Measurements from ENCODE around the gene TYMS.

DNA sequence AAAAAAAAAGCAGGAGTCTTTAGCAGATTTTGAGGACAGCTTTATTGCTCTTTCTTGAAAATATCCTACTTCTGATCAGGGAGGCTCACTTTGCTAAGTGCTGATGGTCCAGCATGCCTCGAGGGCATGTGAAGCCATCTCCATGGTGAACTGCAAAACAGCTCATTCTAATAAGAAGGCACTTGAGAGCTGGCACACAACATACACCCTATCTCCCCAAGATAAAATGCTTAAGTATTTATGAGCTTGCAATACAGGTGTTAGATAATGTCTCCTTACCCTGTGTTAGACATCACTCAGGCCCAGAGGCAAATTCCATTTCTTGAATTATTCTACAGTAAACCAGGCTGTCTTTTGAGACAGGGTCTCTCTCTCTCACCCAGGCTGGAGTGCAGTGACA is 52.3 kb downstream of the TYMS start:
- TF ChIP-seq, protein P1, sequence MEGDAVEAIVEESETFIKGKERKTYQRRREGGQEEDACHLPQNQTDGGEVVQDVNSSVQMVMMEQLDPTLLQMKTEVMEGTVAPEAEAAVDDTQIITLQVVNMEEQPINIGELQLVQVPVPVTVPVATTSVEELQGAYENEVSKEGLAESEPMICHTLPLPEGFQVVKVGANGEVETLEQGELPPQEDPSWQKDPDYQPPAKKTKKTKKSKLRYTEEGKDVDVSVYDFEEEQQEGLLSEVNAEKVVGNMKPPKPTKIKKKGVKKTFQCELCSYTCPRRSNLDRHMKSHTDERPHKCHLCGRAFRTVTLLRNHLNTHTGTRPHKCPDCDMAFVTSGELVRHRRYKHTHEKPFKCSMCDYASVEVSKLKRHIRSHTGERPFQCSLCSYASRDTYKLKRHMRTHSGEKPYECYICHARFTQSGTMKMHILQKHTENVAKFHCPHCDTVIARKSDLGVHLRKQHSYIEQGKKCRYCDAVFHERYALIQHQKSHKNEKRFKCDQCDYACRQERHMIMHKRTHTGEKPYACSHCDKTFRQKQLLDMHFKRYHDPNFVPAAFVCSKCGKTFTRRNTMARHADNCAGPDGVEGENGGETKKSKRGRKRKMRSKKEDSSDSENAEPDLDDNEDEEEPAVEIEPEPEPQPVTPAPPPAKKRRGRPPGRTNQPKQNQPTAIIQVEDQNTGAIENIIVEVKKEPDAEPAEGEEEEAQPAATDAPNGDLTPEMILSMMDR (conservative IDR thresholded peaks at IDR 0.05; ENCODE audit: low read depth, low read length) = no peak
- no peak for TF ChIP-seq EZH2 (IDR thresholded peaks at IDR 0.05; ENCODE audit: borderline replicate concordance, low read depth, low read length, poor library complexity, severe bottlenecking)
